Sigmoid colon (tissue), 7 donors: ENCODE measurements around the gene ZCCHC24. TPM values are rescaled to one million over a fixed set of nuclear protein-coding genes. Genes with fewer than 3 reads are reported as not detected.

Source experiments
- DNase-seq: peaks from one replicate; pipeline ENCODE4 v3.0.0-alpha.2; 2019
- H3K27ac ChIP-seq, 4 donors: fragments of 200-600 bp; sonication (generic); one replicate each; pipeline ENCODE4 v1.5.1; 2016 to 2019; ENCODE audit warnings: mild to moderate bottlenecking in 1 of 4
- H3K27me3 ChIP-seq, 3 donors: fragments of 200-600 bp; sonication (generic); one replicate each; pipeline ENCODE4 v1.5.1; 2019; ENCODE audit warnings: mild to moderate bottlenecking in 1 of 3
- H3K36me3 ChIP-seq, 4 donors: fragments of 200-600 bp; sonication (generic); one replicate each; pipeline ENCODE4 v1.5.1; 2016 to 2019
- H3K4me1 ChIP-seq, 4 donors: fragments of 200-600 bp; sonication (generic); one replicate each; pipeline ENCODE4 v1.5.1; 2017 to 2019
- H3K4me3 ChIP-seq, 4 donors: fragments of 200-600 bp; sonication (generic); one replicate each; pipeline ENCODE4 v1.5.1; 2017 to 2019; ENCODE audit warnings: mild to moderate bottlenecking in 2 of 4, moderate library complexity in 1 of 4
- H3K9me3 ChIP-seq, 4 donors: fragments of 200-600 bp in 3 of 4; sonication (generic) in 3 of 4; one replicate each; pipeline versions ENCODE4 v1.5.1 to v1.6.1; 2013 to 2019
- EP300 ChIP-seq, 4 donors: sonication (generic); formaldehyde crosslinking; IDR thresholded peaks; one replicate each; pipeline ENCODE4 v1.6.1; 2017; ENCODE audit warnings: antibody characterized with exemption in 4 of 4
- POLR2A ChIP-seq, 2 donors: fragments of 450-650 bp; IDR thresholded peaks; one replicate each; pipeline ENCODE4 v1.6.1; 2016; ENCODE audit warnings: antibody characterized with exemption in 2 of 2, mild to moderate bottlenecking in 2 of 2, moderate library complexity in 2 of 2
- POLR2AphosphoS5 ChIP-seq, 4 donors: sonication (generic); formaldehyde crosslinking; IDR thresholded peaks; one replicate each; pipeline ENCODE4 v1.6.1; 2017; ENCODE audit warnings: antibody characterized with exemption in 4 of 4
- WGBS, 2 donors: extraction: QIAGEN DNeasy Blood & Tissue Kit; methylation state at CpG; one replicate each; pipeline ENCODE4 v1.1.7; 2013; 5-methylcytosine and 5-hydroxymethylcytosine counted together
- intact Hi-C: fragments of 100-400 bp; cut with DNase I; formaldehyde crosslinking; loops from one replicate; pipeline ENCODE4 v1.15.1; 2023
- polyA plus RNA-seq, 3 donors: library from polyadenylated mRNA; stranded (reverse); fragments of 200-250 nt; gene quantifications; one replicate each; pipeline ENCODE4 v1.2.3, GENCODE V29; 2013
- total RNA-seq, 4 donors: library from RNA; depleted of rRNA; stranded (reverse); fragments of >200 nt; gene quantifications; one replicate each; pipeline ENCODE4 v1.1.0, GENCODE V29; 2016
- TF ChIP-seq, protein P1 (sequence below), 4 experiments: fragments of 450-650 bp in 3 of 4; fragments of 200-600 bp in 1 of 4; IDR thresholded peaks; one replicate each; pipeline ENCODE4 v1.5.1; 2016 to 2019; ENCODE audit warnings: antibody characterized with exemption in 4 of 4, mild to moderate bottlenecking in 3 of 4, moderate library complexity in 2 of 4
- donor health status: healthy with polysubstance abuse.
- donor health status: Bipolar disorder and iron deficiency.
- donor health status: healthy.

The ZCCHC24 gene
- total and polyA plus RNA-seq, 7 donors: 7.6 to 141 (median 82.6) TPM

DNA sequence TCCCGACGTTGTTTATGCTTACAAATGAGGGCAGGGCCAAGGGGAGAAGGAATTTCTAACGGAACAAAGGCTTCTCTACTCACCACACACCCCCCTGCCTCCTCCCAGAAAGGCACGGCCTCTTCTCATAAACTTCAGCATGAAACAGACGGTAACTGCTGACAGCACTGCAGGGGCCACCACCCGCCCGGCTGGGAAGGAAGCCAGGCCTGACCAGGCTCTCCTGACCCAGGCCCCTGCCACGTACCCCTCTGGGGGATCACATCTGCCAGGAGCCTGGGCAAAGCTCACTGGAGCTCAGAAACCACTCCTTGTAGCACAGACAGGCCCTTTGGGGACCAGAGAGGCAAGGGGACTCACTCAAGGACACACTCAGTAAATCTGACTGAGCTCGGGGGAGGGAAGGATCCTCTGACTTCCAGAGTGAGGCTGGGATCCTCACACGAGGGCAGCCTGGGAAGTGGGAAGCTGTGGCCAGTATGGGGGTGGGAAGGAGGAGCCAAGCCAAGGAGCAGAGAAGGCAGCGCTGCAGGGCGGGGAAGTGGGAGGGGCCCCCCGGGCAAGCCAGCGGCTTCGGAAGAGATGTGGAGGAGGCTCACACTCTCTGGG, 46.1 kb downstream of the ZCCHC24 start:
- intact Hi-C loops: no loop called here
- DNase-seq: peak; percentile 98
- WGBS, 2 donors: 9 to 33% methylated on average over 15 of the region's 15 CpGs
- peak overlapping the region in 2 of 4 donors; percentile 3 to 15 for H3K4me3 ChIP-seq
- H3K9me3 ChIP-seq: no peaks in the 10 kb centered on the region
- H3K4me1 ChIP-seq: peaks cover 0 to 9% (median 2%) of the 10 kb centered on the region in 4 donors
- peaks cover 0 to 4% (median 0%) of the 10 kb centered on the region in 4 donors for H3K36me3 ChIP-seq
- TF ChIP-seq EP300 (IDR thresholded peaks at IDR 0.05) (peak in 2 of 4 donors; percentile 14 to 58), POLR2A (IDR thresholded peaks at IDR 0.05) (no peak), POLR2AphosphoS5 (IDR thresholded peaks at IDR 0.05) (peak; percentile 62 to 83 (median 78))
- TF ChIP-seq, protein P1, sequence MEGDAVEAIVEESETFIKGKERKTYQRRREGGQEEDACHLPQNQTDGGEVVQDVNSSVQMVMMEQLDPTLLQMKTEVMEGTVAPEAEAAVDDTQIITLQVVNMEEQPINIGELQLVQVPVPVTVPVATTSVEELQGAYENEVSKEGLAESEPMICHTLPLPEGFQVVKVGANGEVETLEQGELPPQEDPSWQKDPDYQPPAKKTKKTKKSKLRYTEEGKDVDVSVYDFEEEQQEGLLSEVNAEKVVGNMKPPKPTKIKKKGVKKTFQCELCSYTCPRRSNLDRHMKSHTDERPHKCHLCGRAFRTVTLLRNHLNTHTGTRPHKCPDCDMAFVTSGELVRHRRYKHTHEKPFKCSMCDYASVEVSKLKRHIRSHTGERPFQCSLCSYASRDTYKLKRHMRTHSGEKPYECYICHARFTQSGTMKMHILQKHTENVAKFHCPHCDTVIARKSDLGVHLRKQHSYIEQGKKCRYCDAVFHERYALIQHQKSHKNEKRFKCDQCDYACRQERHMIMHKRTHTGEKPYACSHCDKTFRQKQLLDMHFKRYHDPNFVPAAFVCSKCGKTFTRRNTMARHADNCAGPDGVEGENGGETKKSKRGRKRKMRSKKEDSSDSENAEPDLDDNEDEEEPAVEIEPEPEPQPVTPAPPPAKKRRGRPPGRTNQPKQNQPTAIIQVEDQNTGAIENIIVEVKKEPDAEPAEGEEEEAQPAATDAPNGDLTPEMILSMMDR (IDR thresholded peaks at IDR 0.05): no peak
- H3K27ac ChIP-seq: no peak overlapping the region
- no peaks in the 10 kb centered on the region for H3K27me3 ChIP-seq

DNA sequence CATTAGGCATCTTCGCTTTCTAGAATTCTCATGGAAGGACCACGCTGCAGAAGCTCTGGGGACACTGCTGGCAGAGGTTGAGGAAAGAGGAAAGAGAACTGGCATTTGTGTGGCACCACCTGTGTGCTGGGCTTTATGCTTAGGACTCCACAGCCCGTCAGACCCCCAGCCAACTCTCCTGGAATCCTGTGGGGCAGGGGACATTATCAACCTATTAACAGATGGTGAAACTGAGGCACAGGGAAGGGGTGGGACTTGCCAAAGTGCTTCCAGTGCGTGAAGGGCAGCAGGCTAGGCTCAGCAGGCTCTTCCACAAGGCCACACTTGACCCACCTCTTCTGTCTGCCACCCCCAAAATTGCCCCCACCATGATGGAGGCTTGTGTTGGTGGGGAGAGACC, 46.8 kb downstream of the ZCCHC24 start:
- H3K4me3 ChIP-seq: peak overlapping the region in 2 of 4 donors; percentile 3 to 15
- H3K27ac ChIP-seq: no peak overlapping the region
- TF ChIP-seq POLR2AphosphoS5 (IDR thresholded peaks at IDR 0.05) (no peak), POLR2A (IDR thresholded peaks at IDR 0.05) (no peak), EP300 (IDR thresholded peaks at IDR 0.05) (no peak)
- TF ChIP-seq, protein P1 (IDR thresholded peaks at IDR 0.05): no peak
- H3K27me3 ChIP-seq: no peaks in the 10 kb centered on the region
- no peak for DNase-seq
- no peaks in the 10 kb centered on the region for H3K9me3 ChIP-seq
- WGBS, 2 donors: 88 to 92% methylated on average over 4 of the region's 4 CpGs
- peaks cover 0 to 16% (median 5%) of the 10 kb centered on the region in 4 donors for H3K4me1 ChIP-seq
- intact Hi-C loops: no loop called here
- peaks cover 0 to 11% (median 7%) of the 10 kb centered on the region in 4 donors for H3K36me3 ChIP-seq

DNA sequence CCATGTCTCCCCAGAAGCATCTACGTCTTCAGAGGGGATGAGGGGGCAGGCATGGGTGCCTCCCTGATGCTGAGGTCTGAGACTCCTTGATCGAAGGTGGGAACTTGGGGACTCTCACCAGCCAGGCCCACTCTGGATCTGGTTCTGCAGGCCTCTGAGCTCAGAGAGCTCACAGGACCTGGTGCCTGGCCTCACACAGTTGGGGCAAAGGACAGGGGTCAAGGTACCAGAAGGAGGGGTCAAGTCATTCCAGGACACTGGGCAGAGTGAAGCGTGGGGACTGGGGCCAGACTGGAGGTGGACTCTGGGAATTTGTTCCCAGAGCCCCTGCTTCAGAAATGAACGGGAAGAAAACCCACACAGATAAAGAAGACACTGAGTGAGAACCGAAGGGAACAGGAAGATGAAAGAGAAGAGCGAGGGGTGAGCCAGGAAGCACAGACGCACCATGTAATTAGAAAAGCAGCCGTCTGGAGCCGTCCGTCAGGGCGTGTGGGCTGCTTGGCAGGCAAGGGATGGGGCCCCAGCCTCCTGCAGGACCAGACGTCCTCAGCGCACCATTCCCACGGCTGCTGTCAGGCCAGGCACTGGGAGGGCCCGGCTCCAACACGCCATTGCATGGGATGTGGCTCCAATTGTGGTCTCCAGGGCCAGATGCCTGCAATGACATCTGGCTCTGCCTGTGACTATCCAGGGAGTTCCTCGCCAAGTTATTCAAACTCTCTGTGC, 47.7 kb downstream of the ZCCHC24 start:
- H3K36me3 ChIP-seq: peaks cover 0 to 19% (median 10%) of the 10 kb centered on the region in 4 donors
- DNase-seq: no peak
- H3K4me1 ChIP-seq: peaks cover 0 to 25% (median 9%) of the 10 kb centered on the region in 4 donors
- no peaks in the 10 kb centered on the region for H3K9me3 ChIP-seq
- H3K27ac ChIP-seq: no peak overlapping the region
- intact Hi-C loops: no loop called here
- H3K27me3 ChIP-seq: no peaks in the 10 kb centered on the region
- WGBS, 2 donors: 71 to 78% methylated on average over 17 of the region's 17 CpGs
- no peak overlapping the region for H3K4me3 ChIP-seq
- TF ChIP-seq POLR2AphosphoS5 (IDR thresholded peaks at IDR 0.05): peak in 2 of 4 donors; percentile 25 to 30
- TF ChIP-seq, protein P1 (IDR thresholded peaks at IDR 0.05): no peak
- no peak for TF ChIP-seq EP300 (IDR thresholded peaks at IDR 0.05)
- TF ChIP-seq POLR2A (IDR thresholded peaks at IDR 0.05): no peak

DNA sequence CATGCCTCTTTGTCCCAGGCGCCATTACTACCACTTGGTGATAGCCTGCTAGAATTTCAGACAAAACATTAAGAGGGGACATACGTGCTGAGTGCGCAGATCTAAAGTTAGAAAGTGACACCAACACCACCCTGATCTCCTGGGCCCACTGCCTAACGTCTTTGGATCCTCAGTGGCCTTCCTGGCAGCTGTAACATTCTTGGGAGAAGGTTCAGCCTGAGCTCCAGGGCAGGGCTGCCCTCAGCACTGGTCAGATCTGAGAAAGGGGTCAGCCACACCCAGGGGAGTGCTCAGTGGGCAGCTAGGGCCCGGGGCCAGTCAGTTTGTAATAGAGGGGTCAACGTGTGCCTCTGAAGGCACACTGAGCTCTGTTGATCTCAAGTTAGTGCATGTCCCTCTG, 48.4 kb downstream of the ZCCHC24 start:
- H3K27me3 ChIP-seq: no peaks in the 10 kb centered on the region
- H3K36me3 ChIP-seq: peaks cover 0 to 26% (median 10%) of the 10 kb centered on the region in 4 donors
- peaks cover 0 to 32% (median 13%) of the 10 kb centered on the region in 4 donors for H3K4me1 ChIP-seq
- H3K9me3 ChIP-seq: no peaks in the 10 kb centered on the region
- TF ChIP-seq, protein P1 (IDR thresholded peaks at IDR 0.05): no peak
- TF ChIP-seq POLR2A (IDR thresholded peaks at IDR 0.05): no peak
- TF ChIP-seq POLR2AphosphoS5 (IDR thresholded peaks at IDR 0.05): peak in 1 of 4 donors; percentile 31
- DNase-seq: no peak
- WGBS, 2 donors: 79 to 81% methylated on average over 6 of the region's 6 CpGs
- intact Hi-C loops: no loop called here
- no peak overlapping the region for H3K4me3 ChIP-seq
- H3K27ac ChIP-seq: no peak overlapping the region
